ENCODE measurements around the gene PAN2.
A peak's percentile ranks its signal among the peaks of the same experiment; 100 is the strongest.
"Not testable (repeated sequence)": the region's sequence is repeated elsewhere in the genome, so short reads cannot be mapped to it uniquely, and the experiment has no call there.

PAN2 gene

DNA sequence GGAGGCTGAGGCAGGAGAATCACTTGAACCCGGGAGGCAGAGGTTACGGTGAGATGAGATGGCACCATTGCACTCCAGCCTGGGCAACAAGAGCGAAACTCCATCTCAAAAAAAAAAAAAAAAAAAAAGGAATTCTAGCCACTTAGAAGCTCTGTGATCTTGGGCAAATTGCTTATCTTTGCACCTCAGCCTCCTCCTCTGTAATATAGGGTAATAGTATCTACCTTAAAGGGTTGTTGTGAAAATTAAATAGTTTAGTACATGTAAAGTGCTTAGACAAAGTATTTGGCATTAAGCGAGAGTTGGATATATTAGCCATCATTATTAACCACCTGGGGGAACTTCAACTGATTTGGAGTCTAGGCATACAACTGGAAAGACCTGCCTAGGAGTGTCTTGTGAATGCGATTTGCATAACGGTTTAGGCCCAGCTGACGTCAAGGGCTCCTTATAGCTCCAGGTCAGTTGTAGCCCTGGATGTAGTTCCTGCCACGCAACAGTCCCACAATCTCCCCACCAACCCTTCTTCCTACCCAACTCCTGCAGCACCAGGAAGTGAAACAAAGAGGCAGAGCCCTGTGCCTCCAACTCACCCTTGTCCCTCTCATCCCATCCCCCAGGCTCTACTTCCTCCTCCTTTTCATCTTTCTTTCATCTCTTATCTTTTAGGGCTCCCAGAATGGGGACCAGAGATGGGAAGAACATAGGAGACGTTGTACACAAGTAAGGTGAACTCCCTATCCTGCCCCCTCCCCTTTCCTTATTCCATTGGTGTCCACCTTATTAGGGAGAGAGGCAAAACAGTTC is 2.8 kb upstream of the PAN2 start:
- Mint-ChIP-seq H3K4me3 (no peak overlapping the region), H3K27me3 (no peaks in the 10 kb centered on the region), H3K9me3 (no peaks in the 10 kb centered on the region), H3K36me3 (ENCODE audit: insufficient read depth) (peaks cover 26% of the 10 kb centered on the region), H3K27ac (peak overlapping the region; percentile 41 to 95), H3K4me1 (ENCODE audit: low read depth in 2 of 2) (peaks cover 25 to 32% of the 10 kb centered on the region in 2 donors)
- no peak for ATAC-seq (replicated peaks)
- no peak for DNase-seq

DNA sequence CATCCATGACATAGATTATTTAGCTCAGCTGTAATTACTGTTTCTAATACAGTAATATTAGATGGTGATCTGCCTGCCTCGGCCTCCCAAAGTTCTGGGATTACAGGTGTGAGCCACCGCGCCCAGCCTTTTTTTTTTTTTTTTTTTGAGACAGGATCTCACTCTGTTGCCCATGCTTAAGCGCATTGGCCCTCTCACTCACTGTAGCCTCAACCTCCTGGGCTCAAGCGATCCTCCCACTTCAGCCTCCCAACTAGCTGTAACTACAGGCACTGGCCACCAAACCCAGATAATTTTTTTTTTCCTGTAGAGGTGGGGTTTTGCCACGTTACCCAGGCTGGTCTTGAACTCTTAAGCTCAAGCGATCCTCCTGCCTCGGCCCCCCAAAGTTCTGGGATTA is 1.7 kb upstream of the PAN2 start:
- Mint-ChIP-seq H3K4me1 (ENCODE audit: low read depth in 2 of 2) (peaks cover 25 to 32% of the 10 kb centered on the region in 2 donors), H3K36me3 (ENCODE audit: insufficient read depth) (peaks cover 26% of the 10 kb centered on the region), H3K27ac (peak overlapping the region in 1 of 2 donors; percentile 100), H3K4me3 (peak overlapping the region in 1 of 2 donors; percentile 19)
- not testable (repeated sequence) for H3K27me3 Mint-ChIP-seq; H3K9me3 Mint-ChIP-seq; DNase-seq; ATAC-seq (replicated peaks)

DNA sequence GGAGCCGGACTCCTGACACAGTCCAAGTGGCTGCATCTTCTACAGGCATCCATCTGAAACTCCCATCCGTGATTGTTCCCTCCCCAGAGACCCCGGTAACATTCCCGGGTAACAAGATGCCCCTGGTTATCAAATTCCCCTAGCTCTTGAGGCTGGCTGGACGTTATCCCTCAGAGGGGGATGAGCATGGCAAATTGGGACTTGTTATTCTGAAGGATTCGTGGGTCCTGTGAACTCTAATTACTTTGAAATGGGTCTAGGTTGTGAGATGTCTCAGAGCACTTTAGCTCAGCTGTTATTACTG is 642 bp upstream of the PAN2 start:
- no peaks in the 10 kb centered on the region for H3K27me3 Mint-ChIP-seq
- DNase-seq (no peak), ATAC-seq (replicated peaks) (no peak)
- peaks cover 26% of the 10 kb centered on the region for H3K36me3 Mint-ChIP-seq (ENCODE audit: insufficient read depth)
- H3K9me3 Mint-ChIP-seq, result no peaks in the 10 kb centered on the region
- H3K4me3 Mint-ChIP-seq, result peak overlapping the region; percentile 91 to 94
- peak overlapping the region; percentile 100 for H3K27ac Mint-ChIP-seq
- H3K4me1 Mint-ChIP-seq (ENCODE audit: low read depth in 2 of 2), result peaks cover 23 to 30% of the 10 kb centered on the region in 2 donors

DNA sequence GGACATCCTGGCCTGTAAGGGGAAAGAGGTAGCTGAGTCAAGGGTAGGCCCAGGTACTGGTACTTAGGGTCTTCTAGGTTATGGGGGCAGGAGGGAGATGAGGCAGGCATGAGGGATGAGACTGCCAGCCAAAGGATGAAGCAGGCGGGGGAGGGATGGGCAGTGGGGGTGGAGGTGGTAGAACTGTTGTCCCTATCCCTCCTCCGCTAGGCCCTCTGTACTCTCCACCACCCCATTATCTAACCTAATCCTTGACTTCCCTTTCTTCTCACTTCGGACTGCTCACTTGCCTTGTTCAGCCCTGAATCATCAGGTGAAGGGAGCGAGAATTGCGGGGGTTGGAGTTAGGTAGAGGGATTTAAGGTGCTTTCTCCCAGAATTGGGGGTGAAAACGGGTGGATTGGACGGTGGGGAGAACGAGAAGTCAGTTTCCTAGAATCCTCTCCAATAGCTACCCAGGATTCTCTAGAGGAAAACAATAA is 562 bp downstream of the PAN2 start:
- Mint-ChIP-seq H3K36me3 (ENCODE audit: insufficient read depth) (peaks cover 21% of the 10 kb centered on the region), H3K4me1 (ENCODE audit: low read depth in 2 of 2) (peaks cover 13 to 19% of the 10 kb centered on the region in 2 donors), H3K27me3 (no peaks in the 10 kb centered on the region), H3K9me3 (no peaks in the 10 kb centered on the region), H3K4me3 (peak overlapping the region; percentile 91 to 94), H3K27ac (peak overlapping the region; percentile 100)
- ATAC-seq (replicated peaks) (peak; percentile 2), DNase-seq (peak in 1 of 3 experiments; percentile 4)

DNA sequence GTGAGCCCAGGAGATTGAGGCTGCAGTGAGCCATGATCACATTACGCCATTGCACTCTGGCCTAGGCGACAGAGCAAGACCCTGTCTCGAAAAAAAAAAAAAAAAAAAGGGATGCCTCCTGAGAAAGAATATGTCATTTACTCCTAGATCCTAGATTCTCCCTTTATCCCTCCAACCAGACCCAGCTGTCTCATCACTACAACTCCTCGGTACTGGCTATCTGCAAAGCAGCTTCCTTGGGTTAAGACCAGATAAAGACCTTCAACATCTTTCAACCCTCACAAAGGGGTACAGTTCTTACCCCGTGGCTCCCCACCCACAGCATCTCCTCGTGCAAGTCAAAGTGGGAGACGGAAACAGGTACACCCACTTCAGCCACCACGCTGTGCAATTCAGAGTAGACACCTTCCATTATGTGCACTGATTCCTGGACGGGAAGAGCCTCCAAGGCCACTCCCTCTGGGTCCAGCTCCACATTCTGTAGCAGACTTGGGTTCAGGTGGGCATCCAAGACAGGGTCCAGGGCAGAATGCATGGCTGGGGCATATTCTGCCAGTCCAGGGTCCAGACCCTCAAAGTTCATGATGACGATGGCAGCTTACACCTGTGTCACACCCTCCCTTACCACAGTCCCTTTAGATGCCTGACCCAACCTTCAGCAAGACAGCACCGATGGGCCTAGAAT is 1.1 kb downstream of the PAN2 start:
- Mint-ChIP-seq H3K27ac (peak overlapping the region; percentile 100), H3K9me3 (no peaks in the 10 kb centered on the region), H3K36me3 (ENCODE audit: insufficient read depth) (peaks cover 21% of the 10 kb centered on the region), H3K4me1 (ENCODE audit: low read depth in 2 of 2) (peaks cover 12 to 18% of the 10 kb centered on the region in 2 donors), H3K27me3 (no peaks in the 10 kb centered on the region), H3K4me3 (peak overlapping the region; percentile 91 to 94)
- ATAC-seq (replicated peaks) (no peak), DNase-seq (no peak)

DNA sequence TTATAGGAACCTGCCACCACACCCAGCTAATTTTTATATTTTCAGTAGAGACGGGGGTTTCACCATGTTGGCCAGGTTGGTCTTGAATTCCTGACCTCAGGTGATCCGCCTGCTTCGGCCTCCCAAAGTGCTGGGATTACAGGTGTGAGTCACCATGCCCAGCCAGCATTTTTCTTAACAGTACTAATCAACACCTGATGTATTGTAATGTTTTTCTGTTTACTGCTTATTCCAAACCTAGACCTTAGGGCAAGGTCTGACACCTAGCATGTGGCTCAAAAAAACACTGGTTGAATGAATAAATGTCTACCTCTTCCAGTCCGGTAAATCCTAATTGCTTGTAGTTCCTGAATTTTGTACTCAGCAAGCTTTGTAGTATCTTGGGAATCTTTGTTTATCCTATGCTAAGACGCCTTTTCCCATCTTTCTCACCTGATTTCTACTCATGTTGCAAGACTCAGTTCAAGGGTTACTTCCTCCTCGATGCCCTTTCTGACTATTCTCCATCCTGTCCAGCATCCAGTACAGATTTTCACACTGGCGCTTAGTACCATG is 2.8 kb downstream of the PAN2 start:
- ATAC-seq (replicated peaks) (no peak), DNase-seq (no peak)
- Mint-ChIP-seq H3K27ac (peak overlapping the region in 1 of 2 donors; percentile 100), H3K9me3 (no peaks in the 10 kb centered on the region), H3K4me3 (no peak overlapping the region), H3K27me3 (no peaks in the 10 kb centered on the region), H3K4me1 (ENCODE audit: low read depth in 2 of 2) (peaks cover 12 to 18% of the 10 kb centered on the region in 2 donors), H3K36me3 (ENCODE audit: insufficient read depth) (peaks cover 28% of the 10 kb centered on the region)

DNA sequence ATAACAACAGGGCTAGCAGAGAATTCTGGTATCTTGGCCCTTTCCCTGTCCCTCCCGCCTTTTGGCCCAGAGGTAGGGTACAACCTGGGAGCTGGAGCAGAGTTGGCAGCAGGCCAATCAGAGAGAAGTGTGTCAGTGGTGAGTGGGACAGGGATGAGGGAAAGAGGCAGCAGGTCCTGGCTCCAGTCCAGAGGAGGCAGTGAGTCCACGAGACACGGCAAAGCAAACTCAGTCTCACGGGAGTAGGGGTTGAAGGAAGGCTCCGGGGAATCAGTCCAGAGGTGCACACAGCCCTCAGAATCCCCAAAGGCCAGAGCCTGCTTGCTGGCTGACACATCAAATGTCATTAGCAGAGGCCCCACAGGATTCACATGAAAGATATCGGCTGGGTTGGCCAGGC is 7.3 kb downstream of the PAN2 start:
- H3K4me3 Mint-ChIP-seq, result no peak overlapping the region
- no peak for DNase-seq
- peaks cover 35% of the 10 kb centered on the region for H3K36me3 Mint-ChIP-seq (ENCODE audit: insufficient read depth)
- H3K27ac Mint-ChIP-seq, result no peak overlapping the region
- ATAC-seq (replicated peaks), result no peak
- H3K27me3 Mint-ChIP-seq, result no peaks in the 10 kb centered on the region
- H3K4me1 Mint-ChIP-seq (ENCODE audit: low read depth in 2 of 2), result no peaks in the 10 kb centered on the region
- no peaks in the 10 kb centered on the region for H3K9me3 Mint-ChIP-seq

DNA sequence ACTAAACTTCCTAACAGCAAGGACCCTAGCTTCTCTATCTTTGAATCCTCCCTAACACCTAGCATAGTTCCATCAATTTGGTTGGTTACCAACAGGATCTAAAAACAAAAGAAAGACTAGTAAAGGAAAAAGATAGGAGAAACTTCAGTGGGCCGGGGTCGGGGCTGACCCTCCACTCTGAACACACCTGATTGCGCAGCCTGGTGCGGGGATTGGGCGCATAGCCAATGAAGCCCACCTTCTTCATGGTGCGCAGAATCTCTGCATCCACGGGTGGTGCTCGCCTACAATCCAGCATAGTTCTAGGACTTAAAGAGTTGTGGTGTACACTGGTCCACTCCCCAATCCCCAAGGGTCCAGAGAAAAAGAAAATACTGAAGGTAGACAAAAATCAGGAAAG is 7.7 kb downstream of the PAN2 start:
- ATAC-seq (replicated peaks), result no peak
- Mint-ChIP-seq H3K36me3 (ENCODE audit: insufficient read depth) (peaks cover 35% of the 10 kb centered on the region), H3K9me3 (no peaks in the 10 kb centered on the region), H3K27ac (no peak overlapping the region), H3K27me3 (no peaks in the 10 kb centered on the region), H3K4me1 (ENCODE audit: low read depth in 2 of 2) (no peaks in the 10 kb centered on the region), H3K4me3 (no peak overlapping the region)
- no peak for DNase-seq

DNA sequence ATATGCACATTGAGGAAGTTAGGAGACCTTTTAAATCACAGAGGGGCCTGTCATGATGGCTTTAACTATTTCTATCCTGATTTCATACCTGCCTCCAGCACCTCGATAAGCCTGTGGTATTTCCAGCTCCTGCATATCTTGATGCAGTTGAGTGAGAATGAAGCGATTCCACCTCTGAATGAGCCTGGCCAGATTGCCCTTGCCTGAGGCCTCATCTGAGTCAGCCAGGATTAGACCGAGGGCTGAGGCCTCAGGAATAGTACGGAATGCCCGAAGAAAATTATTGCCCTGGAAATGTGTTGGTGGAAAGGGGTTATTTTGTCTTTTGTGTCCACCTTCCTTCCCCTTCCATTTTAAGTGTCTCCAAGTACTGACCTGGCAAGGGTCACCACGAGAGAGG is 9.6 kb downstream of the PAN2 start:
- Mint-ChIP-seq H3K4me1 (ENCODE audit: low read depth in 2 of 2) (no peaks in the 10 kb centered on the region), H3K36me3 (ENCODE audit: insufficient read depth) (peaks cover 46% of the 10 kb centered on the region), H3K27ac (peak overlapping the region in 1 of 2 donors; percentile 8), H3K4me3 (no peak overlapping the region), H3K27me3 (no peaks in the 10 kb centered on the region), H3K9me3 (no peaks in the 10 kb centered on the region)
- no peak for DNase-seq
- no peak for ATAC-seq (replicated peaks)

DNA sequence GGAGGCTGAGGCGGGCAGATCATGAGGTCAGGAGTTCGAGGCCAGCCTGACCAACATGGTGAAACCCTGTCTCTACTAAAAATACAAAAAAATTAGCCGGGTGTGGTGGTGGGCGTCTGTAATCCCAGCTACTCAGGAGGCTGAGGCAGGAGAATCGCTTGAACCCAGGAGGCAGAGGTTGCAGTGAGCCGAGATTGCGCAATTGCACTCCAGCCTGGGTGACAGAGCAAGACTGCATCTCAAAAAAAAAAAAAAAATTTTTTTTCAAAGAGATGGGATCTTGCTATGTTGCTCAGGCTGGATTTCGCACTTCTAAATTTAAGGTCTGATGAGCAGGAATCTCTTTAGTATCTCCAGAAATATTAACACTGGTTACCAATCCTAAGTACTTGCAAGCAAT is 12.2 kb downstream of the PAN2 start:
- H3K4me3 Mint-ChIP-seq; H3K27me3 Mint-ChIP-seq; H3K27ac Mint-ChIP-seq; H3K9me3 Mint-ChIP-seq; H3K4me1 Mint-ChIP-seq (ENCODE audit: low read depth in 2 of 2); DNase-seq; ATAC-seq (replicated peaks): not testable (repeated sequence)
- H3K36me3 Mint-ChIP-seq (ENCODE audit: insufficient read depth), result peaks cover 47% of the 10 kb centered on the region

DNA sequence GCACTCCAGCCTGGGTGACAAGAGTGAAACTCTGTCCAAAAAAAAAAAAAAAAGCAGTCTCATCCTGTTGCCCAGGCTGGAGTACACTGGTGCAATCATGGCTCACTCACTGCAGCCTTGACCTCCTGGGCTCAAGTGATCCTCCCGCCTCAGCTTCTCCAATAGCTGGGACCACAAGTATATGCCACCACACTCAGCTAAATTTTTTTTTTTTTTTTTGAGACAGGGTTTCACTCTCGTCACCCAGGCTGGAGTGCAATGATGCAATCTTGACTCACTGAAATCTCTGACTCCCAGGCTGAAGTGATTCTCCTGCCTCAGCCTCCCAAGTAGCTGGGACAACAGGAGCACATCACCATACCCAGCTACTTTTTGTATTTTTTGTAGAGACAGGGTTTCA is 12.8 kb downstream of the PAN2 start:
- H3K9me3 Mint-ChIP-seq, result no peaks in the 10 kb centered on the region
- H3K36me3 Mint-ChIP-seq (ENCODE audit: insufficient read depth), result peaks cover 43% of the 10 kb centered on the region

DNA sequence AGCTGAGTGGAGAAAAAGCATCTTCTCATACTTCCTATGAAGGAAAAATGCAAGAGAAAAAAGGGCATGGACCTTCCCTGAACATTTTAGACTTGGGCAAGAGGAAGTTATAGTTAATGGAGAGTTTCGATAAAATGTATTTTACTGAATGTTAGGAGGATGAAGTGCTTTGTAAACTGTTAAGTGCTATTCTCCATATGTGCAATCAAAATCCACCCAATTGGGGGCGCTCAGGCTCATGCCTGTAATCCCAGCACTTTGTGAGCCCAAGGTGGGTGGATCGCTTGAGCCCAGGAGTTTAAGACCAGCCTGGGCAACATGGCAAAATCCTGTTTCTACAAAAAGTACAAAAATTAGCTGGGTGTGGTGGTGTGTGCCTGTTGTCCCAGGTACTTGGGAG is 16.1 kb downstream of the PAN2 start:
- Mint-ChIP-seq H3K4me3 (no peak overlapping the region), H3K4me1 (ENCODE audit: low read depth in 2 of 2) (peaks cover 9 to 13% of the 10 kb centered on the region in 2 donors), H3K27me3 (no peaks in the 10 kb centered on the region), H3K36me3 (ENCODE audit: insufficient read depth) (peaks cover 51% of the 10 kb centered on the region), H3K9me3 (no peaks in the 10 kb centered on the region), H3K27ac (peak overlapping the region in 1 of 2 donors; percentile 10)
- DNase-seq, result no peak
- ATAC-seq (replicated peaks), result no peak

More for the DNA sequence above, 12.8 kb downstream of the PAN2 start:
- no peak overlapping the region for H3K27ac Mint-ChIP-seq
- no peaks in the 10 kb centered on the region for H3K27me3 Mint-ChIP-seq
- no peak for ATAC-seq (replicated peaks)
- H3K4me3 Mint-ChIP-seq, result no peak overlapping the region
- H3K4me1 Mint-ChIP-seq (ENCODE audit: low read depth in 2 of 2), result no peaks in the 10 kb centered on the region
- no peak for DNase-seq

DNA sequence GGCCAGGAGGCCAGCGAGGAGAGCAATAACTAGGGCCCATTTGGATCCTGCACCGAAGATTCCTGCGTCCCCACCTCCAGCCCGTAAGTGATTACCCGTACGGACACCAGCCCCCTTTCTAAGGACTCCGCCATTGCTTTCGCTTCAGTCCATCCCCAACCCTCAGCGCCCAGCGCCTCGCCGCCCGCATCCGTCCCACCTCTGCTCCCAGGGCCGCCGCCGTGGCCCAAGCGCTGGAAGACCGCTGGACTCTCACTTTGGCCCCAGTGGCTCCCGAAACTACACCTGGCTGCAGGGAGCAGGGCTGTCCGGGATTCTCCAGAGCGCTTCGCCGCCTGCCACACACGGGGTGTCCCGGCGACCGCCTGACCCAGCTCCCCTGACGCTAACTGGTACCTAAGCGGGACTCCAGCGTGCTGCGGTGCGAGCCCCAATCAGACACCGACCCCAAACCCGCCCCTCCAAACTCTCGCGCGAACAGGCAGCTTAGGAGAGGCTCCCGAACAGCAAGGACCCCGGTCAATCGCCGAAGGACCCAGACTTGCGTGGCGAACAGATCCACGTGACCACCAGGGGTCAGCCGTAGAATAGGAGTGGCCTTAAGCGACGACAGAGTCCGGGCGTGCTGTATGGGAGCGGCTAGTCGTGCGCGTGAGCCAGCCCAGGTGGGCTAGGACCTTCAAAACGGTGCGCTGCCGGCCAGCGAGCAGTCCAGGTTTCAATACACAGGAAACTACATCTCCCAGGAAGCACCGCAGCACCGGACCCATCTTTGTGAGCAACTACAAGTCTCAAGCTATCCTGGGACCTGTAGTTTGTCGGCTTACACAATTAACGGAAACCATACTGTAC is 18.0 kb downstream of the PAN2 start, which contains the start of gene CNPY2:
Gene CNPY2 (minus strand): TSS at position 367 of the 852 bp plus-strand sequence. CDS start 771 bp downstream, outside the sequence.
- Mint-ChIP-seq H3K27ac (peak within 1 kb of the TSS; percentile 99), H3K4me3 (peak within 1 kb of the TSS; percentile 97 to 99), H3K4me1 (ENCODE audit: low read depth in 2 of 2) (peaks cover 9 to 13% of the 10 kb centered on the region in 2 donors), H3K36me3 (ENCODE audit: insufficient read depth) (peaks cover 44% of the 10 kb centered on the region), H3K9me3 (no peaks in the 10 kb centered on the region), H3K27me3 (no peaks in the 10 kb centered on the region)
- DNase-seq (peak; percentile 84 to 91 (median 90)), ATAC-seq (replicated peaks) (peak; percentile 91)
